Ovary (tissue), 9 donors: ENCODE data around the gene TUG1. TPM values are rescaled to one million over a fixed set of nuclear protein-coding genes. Genes with fewer than 3 reads are reported as not detected.

ENCODE experiments used
- DNase-seq, 5 donors: peaks; one replicate each; pipeline ENCODE4 v3.0.0-alpha.2; 2019 to 2020
- H3K27ac ChIP-seq, 2 donors: fragments of 200-600 bp; one replicate each; pipeline versions ENCODE4 v1.5.1 to v1.8.0; 2019 to 2022
- H3K27me3 ChIP-seq: fragments of 200-600 bp; one replicate; pipeline ENCODE4 v1.8.0; 2022
- H3K36me3 ChIP-seq: fragments of 200-600 bp; sonication (generic); one replicate; pipeline ENCODE4 v1.5.1; 2019
- H3K4me1 ChIP-seq: one replicate; pipeline ENCODE4 v1.8.1; 2013; ENCODE audit warnings: mild to moderate bottlenecking, moderate library complexity; ENCODE audit not compliant: insufficient read depth
- H3K4me3 ChIP-seq: fragments of 200-600 bp; sonication (generic); one replicate; pipeline ENCODE4 v1.5.1; 2017
- H3K9me3 ChIP-seq, 2 donors: fragments of 200-600 bp in 1 of 2; sonication (generic) in 1 of 2; one replicate each; pipeline versions ENCODE4 v1.5.1 to v1.8.1; 2013 to 2019; ENCODE audit warnings: mild to moderate bottlenecking in 1 of 2, moderate library complexity in 1 of 2
- EP300 ChIP-seq: sonication (generic); formaldehyde crosslinking; IDR thresholded peaks from one replicate; pipeline ENCODE4 v1.6.1; 2017; ENCODE audit warnings: antibody characterized with exemption
- POLR2A ChIP-seq: fragments of 450-650 bp; IDR thresholded peaks from one replicate; pipeline ENCODE4 v1.6.1; 2017; ENCODE audit warnings: antibody characterized with exemption, mild to moderate bottlenecking, moderate library complexity
- WGBS, 3 donors: extraction: QIAGEN DNeasy Blood & Tissue Kit in 1 of 3; methylation state at CpG; one replicate each; pipeline versions ENCODE4 v1.1.5 to v1.1.7; 2013 to 2017; 5-methylcytosine and 5-hydroxymethylcytosine counted together
- intact Hi-C, 4 donors: fragments of 100-400 bp; cut with DNase I; formaldehyde crosslinking; loops; one replicate each; pipeline versions ENCODE4 v1.11.0 to v1.15.1; 2022 to 2023
- polyA plus RNA-seq, 2 donors: library from polyadenylated mRNA; stranded (reverse); fragments of 200-250 nt in 1 of 2; fragments of 350-450 nt in 1 of 2; fragmentation: Illumina TruSeq in 1 of 2; extraction: RNeasy Lipid Tissue Mini Kit (QIAGEN cat#74804) in 1 of 2; gene quantifications; one replicate each; pipeline ENCODE4 v1.2.3, GENCODE V29; 2013 to 2014
- total RNA-seq, 7 donors: library from RNA; depleted of rRNA in 2 of 7; stranded (reverse); fragments of >200 nt in 2 of 7; fragmentation: NEBNext Ultra II Directional in 3 of 7; extraction: Animal tissue kit (Norgen Biotek cat#: 25700) in 3 of 7; gene quantifications; one replicate each; pipeline versions ENCODE4 v1.1.0 to v1.2.4, GENCODE V29; 2016 to 2023
- TF ChIP-seq, protein P1 (sequence below), 3 donors: fragments of 450-650 bp in 2 of 3; fragments of 200-600 bp in 1 of 3; IDR thresholded peaks; one replicate each; pipeline versions ENCODE4 v1.5.1 to v1.8.0; 2016 to 2022; ENCODE audit warnings: antibody characterized with exemption in 3 of 3, mild to moderate bottlenecking in 1 of 3
- donor health status: DM: no; HTN: no; CAD: no; lungs with moderate emphysema.
- donor health status: DM: no; HTN: no; CAD: no.
- donor health status: Bipolar disorder and iron deficiency.
- donor health status: DM: yes; HTN: yes; CAD: no.
- donor health status: DM: no; HTN: no; CAD: no.
- donor health status: DM: yes; HTN: yes; CAD: no.

The TUG1 gene
- total and polyA plus RNA-seq, 9 donors, result 44.9 to 114 (median 78.7) TPM

DNA sequence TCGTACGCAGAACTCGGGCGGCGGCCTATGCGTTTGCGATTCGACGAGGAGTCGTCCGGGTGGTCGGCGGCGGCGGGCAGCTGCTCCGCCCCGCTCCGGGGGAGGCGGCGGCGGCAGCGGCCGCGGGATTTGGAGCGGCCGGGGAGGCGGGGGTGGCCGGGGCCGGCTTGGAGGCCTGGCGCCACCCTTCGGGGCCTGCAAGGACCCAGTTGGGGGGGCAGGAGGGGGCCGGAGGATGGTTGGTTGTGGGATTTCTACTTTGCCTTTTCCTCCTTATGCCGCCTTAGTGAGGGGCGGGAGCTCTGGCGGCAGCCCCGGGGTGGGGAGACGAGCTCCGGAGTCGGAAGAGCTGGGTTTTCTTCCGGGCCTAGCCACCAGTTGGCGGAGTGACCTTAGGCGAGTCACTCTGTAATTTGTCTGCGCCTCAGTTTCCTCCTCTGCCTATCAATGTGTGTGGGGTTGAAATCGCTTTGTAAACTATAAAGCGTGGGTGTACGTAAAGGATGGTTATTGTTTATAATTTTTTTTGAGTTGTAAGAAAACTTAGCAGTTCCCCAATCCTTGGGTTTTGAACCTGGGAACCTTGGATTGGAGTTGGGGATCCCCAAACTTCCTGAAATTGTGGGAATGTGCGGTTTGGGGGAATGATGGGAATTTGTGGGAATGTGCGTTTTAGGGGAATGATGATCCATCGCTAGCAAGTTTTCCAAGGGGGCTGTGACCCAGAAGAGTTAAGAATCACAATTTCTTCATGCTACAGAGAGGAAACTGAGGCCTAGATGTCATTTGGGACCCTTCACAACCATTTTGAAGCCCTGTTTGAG lies 679 bp downstream of the TUG1 start:
- peak overlapping the region; percentile 89 for H3K4me3 ChIP-seq
- peak overlapping the region; percentile 85 to 88 for H3K27ac ChIP-seq
- no peaks in the 10 kb centered on the region for H3K36me3 ChIP-seq
- no peak for DNase-seq
- H3K4me1 ChIP-seq, result peaks cover 3% of the 10 kb centered on the region
- intact Hi-C loops, result loop anchor here (5.0 to 10.0 kb wide), 4 partner anchors 65 to 118 kb away; partner anchors contain the start of gene SMTN (in 1 of the 4)
- peaks cover 0 to 28% of the 10 kb centered on the region in 2 donors for H3K9me3 ChIP-seq
- 2 to 5% (median 3%) methylated on average over 28 to 49 of the region's 49 CpGs for WGBS, 3 donors
- no peaks in the 10 kb centered on the region for H3K27me3 ChIP-seq
- TF ChIP-seq POLR2A, result no peak
- TF ChIP-seq, protein P1, sequence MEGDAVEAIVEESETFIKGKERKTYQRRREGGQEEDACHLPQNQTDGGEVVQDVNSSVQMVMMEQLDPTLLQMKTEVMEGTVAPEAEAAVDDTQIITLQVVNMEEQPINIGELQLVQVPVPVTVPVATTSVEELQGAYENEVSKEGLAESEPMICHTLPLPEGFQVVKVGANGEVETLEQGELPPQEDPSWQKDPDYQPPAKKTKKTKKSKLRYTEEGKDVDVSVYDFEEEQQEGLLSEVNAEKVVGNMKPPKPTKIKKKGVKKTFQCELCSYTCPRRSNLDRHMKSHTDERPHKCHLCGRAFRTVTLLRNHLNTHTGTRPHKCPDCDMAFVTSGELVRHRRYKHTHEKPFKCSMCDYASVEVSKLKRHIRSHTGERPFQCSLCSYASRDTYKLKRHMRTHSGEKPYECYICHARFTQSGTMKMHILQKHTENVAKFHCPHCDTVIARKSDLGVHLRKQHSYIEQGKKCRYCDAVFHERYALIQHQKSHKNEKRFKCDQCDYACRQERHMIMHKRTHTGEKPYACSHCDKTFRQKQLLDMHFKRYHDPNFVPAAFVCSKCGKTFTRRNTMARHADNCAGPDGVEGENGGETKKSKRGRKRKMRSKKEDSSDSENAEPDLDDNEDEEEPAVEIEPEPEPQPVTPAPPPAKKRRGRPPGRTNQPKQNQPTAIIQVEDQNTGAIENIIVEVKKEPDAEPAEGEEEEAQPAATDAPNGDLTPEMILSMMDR (IDR thresholded peaks at IDR 0.05), result peak in 1 of 3 donors; percentile 6

DNA sequence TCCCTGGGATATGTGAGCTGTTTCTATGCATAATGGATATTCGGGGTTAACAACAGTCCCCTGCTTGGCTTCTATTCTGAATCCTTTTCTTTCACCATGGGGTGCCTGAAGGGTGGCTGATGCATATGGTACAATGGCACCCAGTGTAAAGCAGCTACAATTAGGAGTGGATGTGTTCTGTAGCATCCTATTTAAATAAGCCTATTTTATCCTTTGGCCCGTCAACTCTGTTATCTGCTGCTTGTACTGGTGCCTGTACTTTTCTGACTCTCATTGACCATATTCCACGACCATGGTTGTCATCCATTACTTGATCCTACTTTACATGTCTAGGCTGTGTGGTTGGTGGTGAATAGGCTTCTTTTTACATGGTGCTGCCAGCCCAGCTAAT lies 1.3 kb downstream of the TUG1 start:
- 57 to 71% (median 60%) methylated on average over 3 of the region's 3 CpGs for WGBS, 3 donors
- Histone ChIP-seq H3K4me1 (peaks cover 3% of the 10 kb centered on the region), H3K27ac (no peak overlapping the region), H3K27me3 (no peaks in the 10 kb centered on the region), H3K36me3 (no peaks in the 10 kb centered on the region), H3K9me3 (peaks cover 0 to 34% of the 10 kb centered on the region in 2 donors), H3K4me3 (peak overlapping the region; percentile 89)
- intact Hi-C loops, result loop anchor here in 1 of 4 donors (10.0 kb wide), 1 partner anchor 64 kb away; no protein-coding TSS in a partner anchor
- DNase-seq, result no peak
- TF ChIP-seq, protein P1 (IDR thresholded peaks at IDR 0.05), result no peak
- TF ChIP-seq POLR2A (no peak), EP300 (no peak)

DNA sequence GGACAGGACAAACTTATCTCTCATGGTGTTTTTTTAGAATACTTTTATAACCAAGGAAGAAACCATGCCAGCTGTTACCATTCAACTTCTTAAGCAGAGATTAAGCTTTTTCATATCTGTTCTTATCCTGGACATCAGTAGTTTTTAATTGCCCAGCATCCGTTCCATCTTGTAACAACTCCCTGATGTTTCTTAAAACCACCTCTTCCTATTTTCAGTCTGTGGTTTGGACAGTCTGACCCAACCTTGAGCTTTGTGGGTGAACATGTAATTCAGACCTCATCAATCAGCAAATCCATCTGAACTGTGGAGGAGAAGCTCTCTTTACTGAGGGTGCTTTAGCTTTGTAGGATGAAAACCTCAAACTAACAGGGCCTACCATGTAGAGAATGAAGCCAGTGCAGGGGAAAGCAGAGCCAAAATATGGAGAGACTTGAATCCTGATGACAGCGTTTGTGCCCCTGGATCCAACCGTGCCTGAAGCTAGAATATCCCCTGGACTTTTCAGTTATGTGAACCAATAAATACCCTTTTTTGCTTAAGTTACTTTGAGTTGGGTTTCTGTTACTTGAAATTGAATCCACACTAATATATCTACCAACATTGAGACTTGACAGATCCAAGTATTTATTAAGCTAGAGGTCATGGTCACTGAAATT lies 9.4 kb downstream of the TUG1 start:
- 88 to 91% (median 90%) methylated on average over 3 of the region's 3 CpGs for WGBS, 3 donors
- H3K27me3 ChIP-seq, result no peaks in the 10 kb centered on the region
- H3K27ac ChIP-seq, result no peak overlapping the region
- DNase-seq, result no peak
- no peaks in the 10 kb centered on the region for H3K4me1 ChIP-seq
- H3K9me3 ChIP-seq, result peaks cover 0 to 20% of the 10 kb centered on the region in 2 donors
- TF ChIP-seq EP300 (no peak), POLR2A (no peak)
- TF ChIP-seq, protein P1 (IDR thresholded peaks at IDR 0.05), result no peak
- H3K4me3 ChIP-seq, result no peak overlapping the region
- intact Hi-C loops, result loop anchor here in 1 of 4 donors (10.0 kb wide), 1 partner anchor 56 kb away; no protein-coding TSS in a partner anchor
- H3K36me3 ChIP-seq, result no peaks in the 10 kb centered on the region

DNA sequence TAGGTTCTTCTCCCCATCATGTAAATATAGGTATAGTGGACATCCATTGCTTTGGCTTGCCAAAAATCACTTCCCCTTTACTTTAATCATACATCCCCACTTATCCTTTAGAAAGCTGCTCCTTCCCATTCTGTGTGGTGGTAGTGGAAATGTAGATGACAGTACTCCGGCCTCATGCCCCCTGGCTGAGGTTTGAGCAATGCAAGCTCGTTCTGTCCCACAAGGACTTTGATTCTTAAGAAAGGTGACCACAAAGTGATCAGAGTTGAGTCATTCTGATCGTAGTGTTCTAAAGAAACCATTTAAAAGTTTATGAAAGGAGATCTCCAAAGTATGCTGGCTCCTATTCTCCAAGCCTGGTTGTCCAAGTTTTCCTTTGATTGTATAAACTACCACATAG lies 10.9 kb downstream of the TUG1 start:
- Histone ChIP-seq H3K4me1 (no peaks in the 10 kb centered on the region), H3K36me3 (no peaks in the 10 kb centered on the region), H3K27ac (no peak overlapping the region), H3K27me3 (no peaks in the 10 kb centered on the region), H3K9me3 (peaks cover 0 to 7% of the 10 kb centered on the region in 2 donors), H3K4me3 (no peak overlapping the region)
- 89 to 95% (median 91%) methylated on average over 3 of the region's 3 CpGs for WGBS, 3 donors
- intact Hi-C loops, result loop anchor here in 1 of 4 donors (10.0 kb wide), 1 partner anchor 55 kb away; no protein-coding TSS in a partner anchor
- TF ChIP-seq, protein P1 (IDR thresholded peaks at IDR 0.05), result no peak
- TF ChIP-seq POLR2A (no peak), EP300 (no peak)
- no peak for DNase-seq
